Gastrocnemius medialis (tissue), 4 donors: ENCODE data around the gene LRRC28. TPM values are rescaled to one million over a fixed set of nuclear protein-coding genes. Genes with fewer than 3 reads are reported as not detected.

ENCODE experiments used
- ATAC-seq, 2 donors: fragments of 150-250 bp; one replicate each; pipeline ENCODE4 v1.9.1; 2016
- DNase-seq, 2 donors: peaks; one replicate each; pipeline ENCODE4 v3.0.0-alpha.2; 2019
- H3K27ac ChIP-seq, 4 donors: fragments of 200-600 bp; sonication (generic); 1 replicate in 1 of 4; 2 replicates in 3 of 4; pipeline ENCODE4 v1.5.1; 2016 to 2018; ENCODE audit warnings: mild to moderate bottlenecking in 2 of 4, moderate library complexity in 1 of 4
- H3K27me3 ChIP-seq, 3 donors: fragments of 200-600 bp; sonication (generic) in 2 of 3; 1 replicate in 1 of 3; 2 replicates in 2 of 3; pipeline versions ENCODE4 v1.5.1 to v1.6.0; 2016 to 2019; ENCODE audit warnings: mild to moderate bottlenecking in 1 of 3, moderate library complexity in 1 of 3
- H3K36me3 ChIP-seq, 2 donors: fragments of 200-600 bp; sonication (generic) in 1 of 2; one replicate each; pipeline ENCODE4 v1.5.1; 2017 to 2018
- H3K4me1 ChIP-seq, 2 donors: fragments of 200-600 bp; sonication (generic) in 1 of 2; one replicate each; pipeline ENCODE4 v1.5.1; 2016 to 2017; ENCODE audit warnings: mild to moderate bottlenecking in 2 of 2
- H3K4me3 ChIP-seq, 4 donors: fragments of 200-600 bp; sonication (generic) in 3 of 4; 1 replicate in 1 of 4; 2 replicates in 3 of 4; pipeline ENCODE4 v1.5.1; 2016 to 2019; ENCODE audit warnings: mild to moderate bottlenecking in 2 of 4
- H3K9me3 ChIP-seq, 3 donors: fragments of 200-600 bp; sonication (generic) in 2 of 3; 1 replicate in 1 of 3; 2 replicates in 2 of 3; pipeline ENCODE4 v1.5.1; 2016 to 2019
- POLR2A ChIP-seq, 2 donors: fragments of 450-650 bp; IDR thresholded peaks; one replicate each; pipeline ENCODE4 v1.6.1; 2017; ENCODE audit warnings: antibody characterized with exemption in 2 of 2, mild to moderate bottlenecking in 2 of 2, moderate library complexity in 2 of 2
- in situ Hi-C, 4 donors: fragments of 200-750 bp; cut with MboI; loops; one replicate each; pipeline versions ENCODE4 v1.15.0 to v1.8.0; 2017; ENCODE audit warnings: low sequenced_read_pairs in 4 of 4
- intact Hi-C: fragments of 100-400 bp; cut with DNase I; formaldehyde crosslinking; loops from one replicate; pipeline ENCODE4 v1.15.1; 2023; ENCODE audit warnings: low total_unique reads
- total RNA-seq, 4 donors: library from RNA; depleted of rRNA; stranded (reverse); fragments of >200 nt; gene quantifications; one replicate each; pipeline versions ENCODE4 v1.1.0 to v1.2.3, GENCODE V29; 2016
- TF ChIP-seq, protein P1 (sequence below), 5 experiments: fragments of 450-650 bp in 3 of 5; fragments of 200-600 bp in 2 of 5; sonication (generic) in 2 of 5; IDR thresholded peaks in 4 of 5; conservative IDR thresholded peaks in 1 of 5; 1 replicate in 4 of 5; 2 replicates in 1 of 5; pipeline ENCODE4 v1.5.1; 2016 to 2019; ENCODE audit warnings: antibody characterized with exemption in 5 of 5, mild to moderate bottlenecking in 3 of 5, moderate library complexity in 3 of 5

The LRRC28 gene
- total RNA-seq, 4 donors from 2014 or later: 22.0 to 48.5 (median 36.9) TPM

DNA sequence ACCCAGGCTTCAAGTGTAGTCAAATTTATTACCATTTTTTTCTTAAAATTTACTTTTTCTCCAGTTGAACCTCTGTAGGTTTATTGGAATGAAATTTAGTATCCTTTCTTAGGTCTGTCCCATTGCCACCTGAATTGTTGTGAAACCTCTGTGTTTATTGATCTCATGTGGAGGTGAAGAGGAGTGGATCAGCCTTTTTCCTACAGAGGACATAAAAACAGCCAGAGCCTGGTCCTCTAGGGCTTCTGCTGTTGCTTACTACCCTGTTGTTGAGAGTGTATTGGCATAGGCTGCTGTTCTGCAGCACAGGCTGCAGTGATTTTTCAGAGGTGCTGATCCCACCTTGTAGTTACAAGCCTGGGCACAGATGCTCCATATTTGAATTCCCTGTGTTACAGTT is 44.6 kb downstream of the LRRC28 start:
- intact Hi-C loops (loop anchor here (5.0 kb wide), 1 partner anchor 36 kb away; no protein-coding TSS in a partner anchor), in situ Hi-C loops (loop anchor here in 3 of 4 donors (25.0 kb wide), 2 partner anchors 91 to 416 kb away; no protein-coding TSS in a partner anchor)
- no peaks in the 10 kb centered on the region for H3K9me3 ChIP-seq
- H3K27me3 ChIP-seq: no peaks in the 10 kb centered on the region
- no peak overlapping the region for H3K4me3 ChIP-seq
- no peak for TF ChIP-seq POLR2A (IDR thresholded peaks at IDR 0.05)
- TF ChIP-seq, protein P1, sequence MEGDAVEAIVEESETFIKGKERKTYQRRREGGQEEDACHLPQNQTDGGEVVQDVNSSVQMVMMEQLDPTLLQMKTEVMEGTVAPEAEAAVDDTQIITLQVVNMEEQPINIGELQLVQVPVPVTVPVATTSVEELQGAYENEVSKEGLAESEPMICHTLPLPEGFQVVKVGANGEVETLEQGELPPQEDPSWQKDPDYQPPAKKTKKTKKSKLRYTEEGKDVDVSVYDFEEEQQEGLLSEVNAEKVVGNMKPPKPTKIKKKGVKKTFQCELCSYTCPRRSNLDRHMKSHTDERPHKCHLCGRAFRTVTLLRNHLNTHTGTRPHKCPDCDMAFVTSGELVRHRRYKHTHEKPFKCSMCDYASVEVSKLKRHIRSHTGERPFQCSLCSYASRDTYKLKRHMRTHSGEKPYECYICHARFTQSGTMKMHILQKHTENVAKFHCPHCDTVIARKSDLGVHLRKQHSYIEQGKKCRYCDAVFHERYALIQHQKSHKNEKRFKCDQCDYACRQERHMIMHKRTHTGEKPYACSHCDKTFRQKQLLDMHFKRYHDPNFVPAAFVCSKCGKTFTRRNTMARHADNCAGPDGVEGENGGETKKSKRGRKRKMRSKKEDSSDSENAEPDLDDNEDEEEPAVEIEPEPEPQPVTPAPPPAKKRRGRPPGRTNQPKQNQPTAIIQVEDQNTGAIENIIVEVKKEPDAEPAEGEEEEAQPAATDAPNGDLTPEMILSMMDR (IDR thresholded peaks at IDR 0.05 in 4 of 5, conservative IDR thresholded peaks at IDR 0.05 in 1 of 5): no peak
- H3K4me1 ChIP-seq: no peaks in the 10 kb centered on the region
- peaks cover 0 to under 1% of the 10 kb centered on the region in 2 donors for H3K36me3 ChIP-seq
- no peak for DNase-seq
- H3K27ac ChIP-seq: no peak overlapping the region
- no peak for ATAC-seq

DNA sequence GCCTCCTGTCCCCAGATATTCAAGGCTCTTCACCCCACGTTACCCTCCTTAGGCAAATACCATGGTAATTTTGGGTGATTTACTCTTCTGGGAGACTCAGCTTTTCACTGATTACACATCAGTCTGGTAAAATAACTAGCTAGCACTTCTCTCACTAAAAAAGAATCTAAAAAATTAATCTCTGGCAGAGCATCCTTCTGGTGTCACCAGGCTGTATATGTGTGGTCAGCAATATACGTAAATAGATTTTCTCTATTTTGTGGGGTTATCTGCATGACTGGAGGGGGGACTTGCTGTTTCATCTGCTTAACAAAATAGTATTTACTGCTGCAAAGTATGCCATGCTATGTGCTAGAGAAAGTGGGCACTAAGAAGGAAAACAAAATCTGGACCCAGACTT is 45.1 kb downstream of the LRRC28 start:
- no peak overlapping the region for H3K27ac ChIP-seq
- no peaks in the 10 kb centered on the region for H3K9me3 ChIP-seq
- in situ Hi-C loops: loop anchor here in 3 of 4 donors (25.0 kb wide), 2 partner anchors 91 to 416 kb away; no protein-coding TSS in a partner anchor
- ATAC-seq (no peak), DNase-seq (no peak)
- H3K4me1 ChIP-seq: peaks cover 2 to 4% of the 10 kb centered on the region in 2 donors
- TF ChIP-seq, protein P1 (IDR thresholded peaks at IDR 0.05 in 4 of 5, conservative IDR thresholded peaks at IDR 0.05 in 1 of 5): no peak
- no peak for TF ChIP-seq POLR2A (IDR thresholded peaks at IDR 0.05)
- intact Hi-C loops: loop anchor here (5.0 kb wide), 1 partner anchor 36 kb away; no protein-coding TSS in a partner anchor
- H3K36me3 ChIP-seq: no peaks in the 10 kb centered on the region
- no peak overlapping the region for H3K4me3 ChIP-seq
- no peaks in the 10 kb centered on the region for H3K27me3 ChIP-seq

DNA sequence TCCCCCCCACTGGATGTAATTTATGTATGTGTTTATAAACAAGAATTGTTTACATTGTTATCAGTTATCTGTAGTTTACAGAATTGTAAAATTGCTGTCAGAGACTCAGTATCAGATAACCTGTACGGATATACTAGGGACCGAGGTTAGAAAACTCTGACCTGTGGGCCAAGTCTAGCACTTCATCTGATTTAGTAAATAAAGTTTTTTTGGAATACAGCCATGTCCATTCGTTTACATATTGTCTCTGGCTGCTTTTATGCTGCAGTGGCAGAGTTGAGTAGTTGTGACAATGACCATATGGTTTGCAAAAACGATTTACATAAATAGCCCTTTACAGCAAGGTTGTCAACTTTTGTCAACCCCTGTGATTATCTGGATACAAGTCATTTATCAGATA is 52.6 kb downstream of the LRRC28 start:
- no peak for TF ChIP-seq POLR2A (IDR thresholded peaks at IDR 0.05)
- TF ChIP-seq, protein P1 (IDR thresholded peaks at IDR 0.05 in 4 of 5, conservative IDR thresholded peaks at IDR 0.05 in 1 of 5): no peak
- Histone ChIP-seq H3K27me3 (no peaks in the 10 kb centered on the region), H3K27ac (peak overlapping the region in 3 of 4 donors; percentile 76 to 85 (median 83)), H3K9me3 (no peaks in the 10 kb centered on the region), H3K4me3 (no peak overlapping the region), H3K4me1 (peaks cover 39 to 53% of the 10 kb centered on the region in 2 donors), H3K36me3 (no peaks in the 10 kb centered on the region)
- DNase-seq: no peak
- no peak for ATAC-seq
- in situ Hi-C loops (no loop called here), intact Hi-C loops (no loop called here)

DNA sequence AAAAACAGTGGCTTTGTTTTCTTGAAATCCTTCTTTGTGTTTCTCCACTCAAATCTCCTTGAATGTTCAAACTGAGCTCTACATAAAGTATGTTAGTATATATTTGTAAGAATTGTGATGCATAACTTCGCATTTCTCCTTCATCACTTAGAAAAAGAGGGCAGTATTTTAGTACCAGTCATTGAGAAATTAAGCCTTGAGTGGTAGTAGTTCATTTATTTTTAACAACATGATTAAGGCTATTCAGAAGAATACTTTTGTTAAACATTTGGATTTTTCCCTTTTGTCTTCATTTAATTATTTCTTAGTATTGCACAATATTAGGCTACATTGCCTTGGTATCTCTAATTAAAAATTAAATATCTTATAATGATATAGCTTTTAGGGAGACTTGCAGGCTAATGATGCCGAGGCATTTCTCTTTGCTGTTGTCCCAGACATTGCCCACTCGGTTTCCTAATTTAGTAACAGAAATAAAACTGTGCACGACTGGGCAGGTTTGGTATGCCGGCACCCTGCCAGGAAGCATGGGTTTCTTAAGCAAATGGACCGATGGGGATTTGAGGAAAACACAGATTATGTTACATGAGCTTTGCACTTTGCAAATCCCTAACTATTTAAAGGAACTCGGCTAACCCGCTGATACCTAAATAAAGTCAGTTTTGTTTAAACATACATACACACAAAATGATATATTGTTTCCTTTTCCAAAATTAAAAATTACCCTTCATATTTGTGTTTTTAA is 54.7 kb downstream of the LRRC28 start:
- in situ Hi-C loops (no loop called here), intact Hi-C loops (loop anchor here (2.0 kb wide), 1 partner anchor 19 kb away; no protein-coding TSS in a partner anchor)
- Histone ChIP-seq H3K4me1 (peaks cover 46 to 53% of the 10 kb centered on the region in 2 donors), H3K27ac (peak overlapping the region; percentile 76 to 85 (median 83)), H3K27me3 (no peaks in the 10 kb centered on the region), H3K9me3 (no peaks in the 10 kb centered on the region), H3K36me3 (no peaks in the 10 kb centered on the region), H3K4me3 (peak overlapping the region in 3 of 4 donors; percentile 36 to 44 (median 37))
- TF ChIP-seq, protein P1 (IDR thresholded peaks at IDR 0.05 in 4 of 5, conservative IDR thresholded peaks at IDR 0.05 in 1 of 5): no peak
- TF ChIP-seq POLR2A (IDR thresholded peaks at IDR 0.05): no peak
- DNase-seq (peak; percentile 84 to 92), ATAC-seq (peak; percentile 89 to 94)
